ENCODE measurements around the gene SPTA1. TPM values are rescaled to one million over a fixed set of nuclear protein-coding genes. Genes with fewer than 3 reads are reported as not detected.

SPTA1 gene
- total and polyA plus RNA-seq, 4 donors, result 0.08 to 542 (median 0.08) TPM; not detected in 1

DNA sequence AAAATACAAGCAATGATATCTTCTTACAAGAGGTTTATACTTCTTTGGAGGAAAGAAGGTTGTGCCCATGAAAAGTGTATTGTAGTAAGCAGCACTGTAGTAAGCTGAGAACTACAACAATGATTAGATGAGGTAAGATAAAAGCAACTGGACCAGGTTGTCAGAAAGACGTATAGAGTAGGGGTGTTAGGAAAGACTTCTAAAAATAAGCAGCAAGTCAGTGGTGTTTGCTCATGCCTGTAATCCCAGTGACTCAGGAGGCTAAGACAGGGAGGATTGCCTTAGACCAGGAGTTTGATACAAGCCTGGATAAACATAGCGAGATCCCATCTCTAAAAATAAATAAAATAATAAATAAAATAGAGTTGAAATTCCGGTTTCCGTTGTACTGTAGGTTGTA, 102.6 kb downstream of the SPTA1 start:
- peaks cover 3 to 8% (median 6%) of the 10 kb centered on the region in 4 donors for H3K9me3 ChIP-seq (ENCODE audit: control insufficient read depth in 4 of 4, low read length in 3 of 4)
- H3K36me3 ChIP-seq (ENCODE audit: control insufficient read depth in 4 of 4, insufficient read depth in 3 of 4, low read depth in 1 of 4, low read length in 3 of 4), result no peaks in the 10 kb centered on the region
- no peak overlapping the region for H3K27ac ChIP-seq (ENCODE audit: low read depth in 1 of 2, low read length in 2 of 2)
- DNase-seq (ENCODE audit: low spot score), result no peak
- no peak overlapping the region for H3K4me3 ChIP-seq (ENCODE audit: low read depth in 1 of 3, low read length in 3 of 3)
- TF ChIP-seq, protein P1, sequence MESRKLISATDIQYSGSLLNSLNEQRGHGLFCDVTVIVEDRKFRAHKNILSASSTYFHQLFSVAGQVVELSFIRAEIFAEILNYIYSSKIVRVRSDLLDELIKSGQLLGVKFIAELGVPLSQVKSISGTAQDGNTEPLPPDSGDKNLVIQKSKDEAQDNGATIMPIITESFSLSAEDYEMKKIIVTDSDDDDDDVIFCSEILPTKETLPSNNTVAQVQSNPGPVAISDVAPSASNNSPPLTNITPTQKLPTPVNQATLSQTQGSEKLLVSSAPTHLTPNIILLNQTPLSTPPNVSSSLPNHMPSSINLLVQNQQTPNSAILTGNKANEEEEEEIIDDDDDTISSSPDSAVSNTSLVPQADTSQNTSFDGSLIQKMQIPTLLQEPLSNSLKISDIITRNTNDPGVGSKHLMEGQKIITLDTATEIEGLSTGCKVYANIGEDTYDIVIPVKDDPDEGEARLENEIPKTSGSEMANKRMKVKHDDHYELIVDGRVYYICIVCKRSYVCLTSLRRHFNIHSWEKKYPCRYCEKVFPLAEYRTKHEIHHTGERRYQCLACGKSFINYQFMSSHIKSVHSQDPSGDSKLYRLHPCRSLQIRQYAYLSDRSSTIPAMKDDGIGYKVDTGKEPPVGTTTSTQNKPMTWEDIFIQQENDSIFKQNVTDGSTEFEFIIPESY (IDR thresholded peaks at IDR 0.05), result no peak
- no peak for TF ChIP-seq HNF4A (conservative IDR thresholded peaks at IDR 0.05)
- TF ChIP-seq RAD21 (IDR thresholded peaks at IDR 0.05), result no peak
- no peak for TF ChIP-seq TAF1 (conservative IDR thresholded peaks at IDR 0.05)
- no peak for TF ChIP-seq YY1 (IDR thresholded peaks at IDR 0.05)
- TF ChIP-seq ATF3 (IDR thresholded peaks at IDR 0.05), result no peak
- TF ChIP-seq RXRA (IDR thresholded peaks at IDR 0.05), result no peak
- no peak for TF ChIP-seq FOXA2 (IDR thresholded peaks at IDR 0.05)
- TF ChIP-seq, protein P2, sequence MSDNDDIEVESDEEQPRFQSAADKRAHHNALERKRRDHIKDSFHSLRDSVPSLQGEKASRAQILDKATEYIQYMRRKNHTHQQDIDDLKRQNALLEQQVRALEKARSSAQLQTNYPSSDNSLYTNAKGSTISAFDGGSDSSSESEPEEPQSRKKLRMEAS (IDR thresholded peaks at IDR 0.05), result no peak
- no peaks in the 10 kb centered on the region for H3K4me1 ChIP-seq (ENCODE audit: control insufficient read depth in 4 of 4, insufficient read depth in 4 of 4, low read length in 3 of 4)
- H3K27me3 ChIP-seq (ENCODE audit: control insufficient read depth in 4 of 4, insufficient read depth in 4 of 4, low read length in 3 of 4), result peaks cover 0 to 5% (median 0%) of the 10 kb centered on the region in 4 donors
- 71% methylated on average over 4 of the region's 4 CpGs for WGBS
- no peak overlapping the region for H3K9ac ChIP-seq (ENCODE audit: low read depth in 1 of 2, low read length in 2 of 2)

GRCh38 chr1:158579733-158580132, 106.8 kb downstream of the SPTA1 start, which contains the start of gene OR10X1:
OR10X1 (minus strand) TSS chr1:158579899; CDS start chr1:158579899, 0 bp downstream.
- H3K27ac ChIP-seq (ENCODE audit: low read depth in 1 of 2, low read length in 2 of 2), result no peak within 1 kb of the TSS
- DNase-seq (ENCODE audit: low spot score), result no peak
- H3K27me3 ChIP-seq (ENCODE audit: control insufficient read depth in 4 of 4, insufficient read depth in 4 of 4, low read length in 3 of 4), result peaks cover 0 to 7% (median 0%) of the 10 kb centered on the region in 4 donors
- H3K9me3 ChIP-seq (ENCODE audit: control insufficient read depth in 4 of 4, low read length in 3 of 4), result no peaks in the 10 kb centered on the region
- no peak within 1 kb of the TSS for H3K4me3 ChIP-seq (ENCODE audit: low read depth in 1 of 3, low read length in 3 of 3)
- no peaks in the 10 kb centered on the region for H3K36me3 ChIP-seq (ENCODE audit: control insufficient read depth in 4 of 4, insufficient read depth in 3 of 4, low read depth in 1 of 4, low read length in 3 of 4)
- H3K4me1 ChIP-seq (ENCODE audit: control insufficient read depth in 4 of 4, insufficient read depth in 4 of 4, low read length in 3 of 4), result no peaks in the 10 kb centered on the region
- no peak within 1 kb of the TSS for H3K9ac ChIP-seq (ENCODE audit: low read depth in 1 of 2, low read length in 2 of 2)
- 63% methylated on average over 1 of the region's 1 CpG for WGBS
- no peak for TF ChIP-seq FOXA1 (IDR thresholded peaks at IDR 0.05)
- TF ChIP-seq JUND (IDR thresholded peaks at IDR 0.05), result no peak
- TF ChIP-seq ATF3 (IDR thresholded peaks at IDR 0.05), result no peak
- no peak for TF ChIP-seq YY1 (IDR thresholded peaks at IDR 0.05)
- no peak for TF ChIP-seq FOXA2 (IDR thresholded peaks at IDR 0.05)
- TF ChIP-seq RXRA (IDR thresholded peaks at IDR 0.05), result no peak
- TF ChIP-seq, protein P3, sequence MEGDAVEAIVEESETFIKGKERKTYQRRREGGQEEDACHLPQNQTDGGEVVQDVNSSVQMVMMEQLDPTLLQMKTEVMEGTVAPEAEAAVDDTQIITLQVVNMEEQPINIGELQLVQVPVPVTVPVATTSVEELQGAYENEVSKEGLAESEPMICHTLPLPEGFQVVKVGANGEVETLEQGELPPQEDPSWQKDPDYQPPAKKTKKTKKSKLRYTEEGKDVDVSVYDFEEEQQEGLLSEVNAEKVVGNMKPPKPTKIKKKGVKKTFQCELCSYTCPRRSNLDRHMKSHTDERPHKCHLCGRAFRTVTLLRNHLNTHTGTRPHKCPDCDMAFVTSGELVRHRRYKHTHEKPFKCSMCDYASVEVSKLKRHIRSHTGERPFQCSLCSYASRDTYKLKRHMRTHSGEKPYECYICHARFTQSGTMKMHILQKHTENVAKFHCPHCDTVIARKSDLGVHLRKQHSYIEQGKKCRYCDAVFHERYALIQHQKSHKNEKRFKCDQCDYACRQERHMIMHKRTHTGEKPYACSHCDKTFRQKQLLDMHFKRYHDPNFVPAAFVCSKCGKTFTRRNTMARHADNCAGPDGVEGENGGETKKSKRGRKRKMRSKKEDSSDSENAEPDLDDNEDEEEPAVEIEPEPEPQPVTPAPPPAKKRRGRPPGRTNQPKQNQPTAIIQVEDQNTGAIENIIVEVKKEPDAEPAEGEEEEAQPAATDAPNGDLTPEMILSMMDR (IDR thresholded peaks at IDR 0.05; ENCODE audit: low read depth, low read length, missing input control), result no peak
- TF ChIP-seq, protein P1 (IDR thresholded peaks at IDR 0.05), result no peak
- TF ChIP-seq, protein P4, sequence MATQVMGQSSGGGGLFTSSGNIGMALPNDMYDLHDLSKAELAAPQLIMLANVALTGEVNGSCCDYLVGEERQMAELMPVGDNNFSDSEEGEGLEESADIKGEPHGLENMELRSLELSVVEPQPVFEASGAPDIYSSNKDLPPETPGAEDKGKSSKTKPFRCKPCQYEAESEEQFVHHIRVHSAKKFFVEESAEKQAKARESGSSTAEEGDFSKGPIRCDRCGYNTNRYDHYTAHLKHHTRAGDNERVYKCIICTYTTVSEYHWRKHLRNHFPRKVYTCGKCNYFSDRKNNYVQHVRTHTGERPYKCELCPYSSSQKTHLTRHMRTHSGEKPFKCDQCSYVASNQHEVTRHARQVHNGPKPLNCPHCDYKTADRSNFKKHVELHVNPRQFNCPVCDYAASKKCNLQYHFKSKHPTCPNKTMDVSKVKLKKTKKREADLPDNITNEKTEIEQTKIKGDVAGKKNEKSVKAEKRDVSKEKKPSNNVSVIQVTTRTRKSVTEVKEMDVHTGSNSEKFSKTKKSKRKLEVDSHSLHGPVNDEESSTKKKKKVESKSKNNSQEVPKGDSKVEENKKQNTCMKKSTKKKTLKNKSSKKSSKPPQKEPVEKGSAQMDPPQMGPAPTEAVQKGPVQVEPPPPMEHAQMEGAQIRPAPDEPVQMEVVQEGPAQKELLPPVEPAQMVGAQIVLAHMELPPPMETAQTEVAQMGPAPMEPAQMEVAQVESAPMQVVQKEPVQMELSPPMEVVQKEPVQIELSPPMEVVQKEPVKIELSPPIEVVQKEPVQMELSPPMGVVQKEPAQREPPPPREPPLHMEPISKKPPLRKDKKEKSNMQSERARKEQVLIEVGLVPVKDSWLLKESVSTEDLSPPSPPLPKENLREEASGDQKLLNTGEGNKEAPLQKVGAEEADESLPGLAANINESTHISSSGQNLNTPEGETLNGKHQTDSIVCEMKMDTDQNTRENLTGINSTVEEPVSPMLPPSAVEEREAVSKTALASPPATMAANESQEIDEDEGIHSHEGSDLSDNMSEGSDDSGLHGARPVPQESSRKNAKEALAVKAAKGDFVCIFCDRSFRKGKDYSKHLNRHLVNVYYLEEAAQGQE (IDR thresholded peaks at IDR 0.05), result no peak
- TF ChIP-seq HNF4A (conservative IDR thresholded peaks at IDR 0.05), result no peak
- TF ChIP-seq EGR1 (IDR thresholded peaks at IDR 0.05; ENCODE audit: low read depth in 2 of 2), result no peak
- TF ChIP-seq TAF1 (conservative IDR thresholded peaks at IDR 0.05), result no peak
- no peak for TF ChIP-seq HNF4G (IDR thresholded peaks at IDR 0.05)
- TF ChIP-seq GABPA (IDR thresholded peaks at IDR 0.05 in 1 of 2, conservative IDR thresholded peaks at IDR 0.05 in 1 of 2), result no peak
- TF ChIP-seq SP1 (IDR thresholded peaks at IDR 0.05), result no peak
- TF ChIP-seq, protein P2 (IDR thresholded peaks at IDR 0.05), result no peak
- TF ChIP-seq RAD21 (IDR thresholded peaks at IDR 0.05), result no peak
- no peak for TF ChIP-seq NR2F2 (IDR thresholded peaks at IDR 0.05)

Data from liver (tissue), 9 donors.